Breast epithelium (tissue), 3 donors: ENCODE results near the gene LIPI.

Experiments used
- POLR2A ChIP-seq: fragments of 450-650 bp; IDR thresholded peaks from one replicate; pipeline ENCODE4 v1.6.1; 2016; ENCODE audit warnings: antibody characterized with exemption, mild to moderate bottlenecking, moderate library complexity
- TF ChIP-seq, protein P1 (sequence below), 3 donors: fragments of 450-650 bp; IDR thresholded peaks; one replicate each; pipeline ENCODE4 v1.5.1; 2016 to 2017; ENCODE audit warnings: antibody characterized with exemption in 3 of 3, mild to moderate bottlenecking in 3 of 3, moderate library complexity in 3 of 3

GRCh38 chr21:14213164-14213563, 2.4 kb upstream of the LIPI start:
- TF ChIP-seq, protein P1, sequence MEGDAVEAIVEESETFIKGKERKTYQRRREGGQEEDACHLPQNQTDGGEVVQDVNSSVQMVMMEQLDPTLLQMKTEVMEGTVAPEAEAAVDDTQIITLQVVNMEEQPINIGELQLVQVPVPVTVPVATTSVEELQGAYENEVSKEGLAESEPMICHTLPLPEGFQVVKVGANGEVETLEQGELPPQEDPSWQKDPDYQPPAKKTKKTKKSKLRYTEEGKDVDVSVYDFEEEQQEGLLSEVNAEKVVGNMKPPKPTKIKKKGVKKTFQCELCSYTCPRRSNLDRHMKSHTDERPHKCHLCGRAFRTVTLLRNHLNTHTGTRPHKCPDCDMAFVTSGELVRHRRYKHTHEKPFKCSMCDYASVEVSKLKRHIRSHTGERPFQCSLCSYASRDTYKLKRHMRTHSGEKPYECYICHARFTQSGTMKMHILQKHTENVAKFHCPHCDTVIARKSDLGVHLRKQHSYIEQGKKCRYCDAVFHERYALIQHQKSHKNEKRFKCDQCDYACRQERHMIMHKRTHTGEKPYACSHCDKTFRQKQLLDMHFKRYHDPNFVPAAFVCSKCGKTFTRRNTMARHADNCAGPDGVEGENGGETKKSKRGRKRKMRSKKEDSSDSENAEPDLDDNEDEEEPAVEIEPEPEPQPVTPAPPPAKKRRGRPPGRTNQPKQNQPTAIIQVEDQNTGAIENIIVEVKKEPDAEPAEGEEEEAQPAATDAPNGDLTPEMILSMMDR (IDR thresholded peaks at IDR 0.05) = no peak
- no peak for TF ChIP-seq POLR2A
